ENCODE measurements around the gene OPRPN.

Gene OPRPN, protein sequence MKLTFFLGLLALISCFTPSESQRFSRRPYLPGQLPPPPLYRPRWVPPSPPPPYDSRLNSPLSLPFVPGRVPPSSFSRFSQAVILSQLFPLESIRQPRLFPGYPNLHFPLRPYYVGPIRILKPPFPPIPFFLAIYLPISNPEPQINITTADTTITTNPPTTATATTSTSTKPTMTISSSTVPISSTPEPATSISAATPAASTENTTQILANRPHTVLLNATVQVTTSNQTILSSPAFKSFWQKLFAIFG

DNA sequence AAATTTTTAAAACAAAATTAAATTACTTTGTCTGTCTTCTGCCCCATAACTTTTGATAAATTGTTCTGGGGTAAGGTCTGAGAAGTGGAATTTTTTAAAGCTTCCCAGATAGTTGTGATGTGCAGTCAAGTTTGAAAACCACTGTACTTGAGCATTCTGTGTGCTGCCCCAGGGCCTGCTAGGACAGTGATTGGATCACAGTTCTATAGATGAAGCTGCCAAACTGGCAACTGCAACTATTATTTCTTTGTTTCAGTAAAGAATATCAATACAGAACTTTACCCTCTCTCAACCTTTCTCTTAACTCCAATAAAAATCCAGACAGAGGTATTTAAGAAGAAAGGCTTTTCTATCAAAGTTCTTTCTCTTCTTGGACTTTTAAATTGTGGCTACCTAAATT is at the start of gene OPRPN:
TSS of gene OPRPN (plus strand) at position 361 of the 400 bp plus-strand sequence. CDS start 1,346 bp downstream, outside the sequence.
- no peak for DNase-seq (ENCODE audit: low spot score)

DNA sequence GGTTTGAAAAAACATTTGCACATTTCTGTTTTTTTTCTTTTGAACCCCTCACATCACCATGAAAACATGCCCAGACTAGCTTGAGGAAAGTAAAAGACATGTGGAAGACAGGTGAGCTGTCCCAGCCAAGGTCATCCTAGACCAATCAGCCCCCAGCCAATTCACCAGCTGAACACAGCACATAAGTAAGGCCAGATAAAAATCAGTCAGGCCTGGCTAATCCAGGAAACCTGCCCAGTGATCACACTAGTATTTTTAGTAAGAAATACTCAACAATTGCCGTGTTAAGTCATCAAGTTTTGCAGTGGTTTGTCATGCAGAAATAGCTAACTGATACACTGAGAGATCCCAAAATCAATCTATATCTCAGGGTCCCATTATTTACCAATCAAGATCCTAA is 41.6 kb upstream of the OPRPN start:
- DNase-seq (ENCODE audit: low spot score): peak; percentile 46

DNA sequence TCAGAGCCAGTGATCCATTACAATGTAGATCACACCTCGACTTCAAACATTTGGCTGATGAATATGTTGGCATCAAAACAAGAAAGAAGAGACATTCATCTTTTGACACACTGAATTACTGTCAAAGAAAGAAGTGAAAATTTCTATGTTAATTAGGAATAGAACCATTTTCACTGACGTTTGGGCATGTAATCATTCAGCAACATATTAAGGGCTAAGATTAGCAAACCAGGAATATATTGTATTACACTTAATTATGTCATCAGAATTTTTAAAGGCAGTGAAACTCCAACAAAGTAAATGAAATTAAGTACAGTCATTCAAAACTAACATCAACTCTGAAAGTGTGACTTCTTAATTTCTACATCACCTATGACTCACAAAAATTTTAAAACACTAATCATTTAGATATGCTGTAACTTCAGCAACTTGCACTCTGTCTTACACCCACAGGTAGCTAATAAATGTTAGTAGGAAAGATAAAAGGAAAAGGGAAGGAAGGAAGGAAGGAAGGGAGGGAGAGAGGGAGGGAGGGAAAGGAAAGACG is 38.6 kb upstream of the OPRPN start:
- DNase-seq (ENCODE audit: low spot score): peak; percentile 46

DNA sequence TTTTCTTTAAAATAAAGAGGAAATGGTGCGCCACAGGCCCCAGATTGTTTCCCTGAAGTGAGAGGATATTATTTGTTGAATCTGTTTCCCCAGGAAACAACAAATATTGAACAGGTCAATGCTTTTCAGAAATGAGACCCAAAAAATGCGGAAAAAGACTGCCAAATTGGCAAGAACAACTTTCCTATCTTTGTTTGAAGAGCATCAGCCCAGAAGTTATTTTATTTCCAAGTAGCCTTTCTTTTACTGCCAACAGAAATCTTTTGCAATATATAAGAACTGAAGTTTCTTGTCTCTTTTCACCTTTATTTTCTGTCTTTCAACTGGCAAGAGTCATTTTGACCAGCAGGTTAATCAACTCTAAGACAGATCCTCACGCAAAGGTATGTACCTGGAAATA is 37.3 kb upstream of the OPRPN start, which contains the start of gene SMR3A:
TSS of gene SMR3A (plus strand) at position 301 of the 400 bp plus-strand sequence. CDS start 1,356 bp downstream, outside the sequence.
- DNase-seq (ENCODE audit: low spot score): no peak

DNA sequence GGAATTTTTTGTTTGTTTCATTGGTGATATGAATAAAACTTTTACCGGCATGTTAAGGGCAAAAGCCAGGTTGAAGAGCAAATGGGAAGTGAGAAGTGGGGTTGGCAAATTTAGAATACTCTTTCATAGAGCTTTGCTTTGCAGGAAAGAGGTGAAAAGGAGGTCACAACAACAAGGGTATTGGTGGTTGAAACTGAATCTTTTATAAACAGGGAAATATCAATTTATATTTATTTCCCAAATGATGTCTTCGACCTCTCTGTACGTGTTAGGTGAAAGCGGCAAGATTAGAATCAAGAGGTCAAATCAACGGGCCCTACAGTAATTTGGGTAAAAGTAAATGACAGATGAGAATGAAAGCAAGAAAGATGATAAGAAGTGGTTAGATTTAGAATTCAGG is 33.7 kb upstream of the OPRPN start:
- DNase-seq (ENCODE audit: low spot score): no peak

DNA sequence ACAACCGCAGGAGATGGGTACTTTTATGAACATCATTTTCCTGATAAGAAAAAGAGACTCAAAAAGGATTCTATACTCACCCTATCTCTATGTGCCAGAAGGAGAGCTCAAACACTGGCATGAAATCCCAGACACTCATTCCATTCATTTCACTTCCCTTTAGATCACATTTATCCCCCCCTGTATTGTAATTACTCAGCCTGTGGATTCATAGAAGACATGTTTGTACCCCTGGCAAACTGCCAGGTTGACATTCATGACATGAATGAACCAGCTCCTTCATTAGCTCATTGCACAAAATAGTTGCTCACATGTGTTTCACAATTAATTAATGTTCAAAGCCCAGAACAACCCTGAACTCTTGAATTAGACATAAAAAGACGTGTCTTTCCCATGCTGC is 32.3 kb upstream of the OPRPN start:
- peak; percentile 47 for DNase-seq (ENCODE audit: low spot score)

DNA sequence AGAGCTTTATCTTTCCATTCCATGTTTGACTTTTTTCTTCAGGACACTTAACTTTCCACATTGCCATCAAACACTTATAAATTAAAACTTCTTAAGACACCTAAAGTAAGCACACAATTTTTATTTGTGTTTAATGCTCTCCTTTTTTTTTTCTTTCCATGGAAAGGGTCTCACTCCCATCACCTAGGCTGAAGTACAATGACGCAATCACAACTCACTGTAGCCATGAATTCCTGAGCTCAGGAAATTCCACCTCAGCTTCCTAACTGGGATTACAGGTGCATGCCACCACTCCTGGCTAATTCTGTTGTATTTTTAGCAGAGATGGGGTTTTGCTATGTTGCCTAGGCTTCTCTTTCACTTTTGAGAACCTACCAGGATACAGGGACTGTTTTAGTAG is 29.9 kb upstream of the OPRPN start:
- DNase-seq (ENCODE audit: low spot score): no peak

DNA sequence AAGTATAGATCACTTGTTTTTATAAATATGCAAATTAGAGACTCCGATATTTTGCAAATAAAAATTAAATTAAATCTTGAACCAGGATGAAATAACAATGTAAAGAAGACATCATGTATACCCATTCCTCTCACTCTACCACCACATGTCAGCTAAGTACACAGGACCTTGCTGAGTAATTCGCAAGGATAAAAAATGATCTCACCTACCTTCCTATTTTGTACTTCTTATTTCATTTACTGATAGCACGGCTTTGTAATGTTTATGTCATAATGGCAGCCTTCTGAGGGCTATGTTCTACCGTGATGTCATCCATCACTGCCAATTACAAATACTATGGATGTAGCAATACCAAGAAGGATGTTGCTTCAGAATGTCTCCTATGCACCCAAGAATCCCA is 25.8 kb upstream of the OPRPN start:
- no peak for DNase-seq (ENCODE audit: low spot score)

DNA sequence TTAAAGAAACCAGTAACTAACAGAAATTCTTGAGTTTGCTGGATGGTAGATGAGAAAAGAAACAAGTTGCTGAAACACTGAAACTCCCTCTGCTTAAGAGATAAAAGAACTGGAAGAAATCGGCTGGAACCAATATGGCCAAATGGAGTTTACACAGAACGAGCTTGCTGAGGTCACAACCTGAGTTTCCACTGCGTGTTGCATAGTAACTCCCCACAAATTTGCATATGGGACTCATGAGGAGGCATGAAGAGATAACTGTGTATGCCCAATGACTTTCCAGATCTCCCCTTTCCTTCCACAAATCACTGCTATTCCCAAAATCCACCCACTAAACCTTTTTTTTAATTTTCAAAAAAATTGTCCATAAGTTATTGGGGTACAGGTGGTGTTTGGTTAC is 25.0 kb upstream of the OPRPN start:
- no peak for DNase-seq (ENCODE audit: low spot score)

DNA sequence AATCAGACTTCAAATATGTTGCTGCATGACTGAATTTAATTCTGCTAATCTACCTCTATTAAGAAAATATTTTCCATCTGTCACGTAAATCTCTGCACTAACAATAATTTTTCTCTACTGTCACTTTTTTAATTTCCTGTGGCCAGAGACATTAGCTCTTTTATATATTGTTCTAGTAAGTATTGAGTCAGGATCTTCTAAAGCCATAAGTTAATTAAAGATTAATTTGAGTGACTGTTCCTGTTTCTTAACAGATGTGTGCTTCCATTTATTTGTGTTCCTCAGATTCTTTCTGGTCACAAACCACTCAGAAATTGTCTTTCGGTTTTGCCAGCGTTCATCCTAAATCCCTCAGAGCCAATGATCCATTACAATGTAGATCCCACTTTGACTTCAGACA is 17.2 kb upstream of the OPRPN start:
- no peak for DNase-seq (ENCODE audit: low spot score)

DNA sequence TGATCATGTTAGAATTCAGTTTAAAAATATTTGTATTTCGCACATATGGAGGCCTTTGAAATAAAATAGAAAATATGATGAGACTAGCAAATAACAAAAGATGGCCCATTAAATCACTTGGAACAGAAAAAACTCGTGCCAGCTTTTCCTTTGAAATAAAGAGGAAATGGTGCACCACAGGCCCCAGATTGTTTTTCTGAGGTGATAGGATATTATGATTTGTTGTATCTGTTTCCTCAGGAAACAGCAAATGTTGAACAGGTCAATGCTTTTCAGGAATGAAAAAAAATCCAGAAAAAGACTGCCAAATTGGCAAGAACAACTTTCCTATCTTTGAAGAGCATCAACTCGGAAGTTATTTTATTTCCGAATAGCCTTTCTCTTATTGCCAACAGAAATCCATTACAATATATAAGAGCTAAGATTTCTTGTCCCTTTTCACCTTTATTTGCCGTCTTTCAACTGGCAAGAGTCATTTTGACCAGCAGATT is 15.0 kb upstream of the OPRPN start, which contains the start of gene SMR3B:
TSS of gene SMR3B (plus strand) at position 441 of the 491 bp plus-strand sequence. CDS start 1,380 bp downstream, outside the sequence.
- no peak for DNase-seq (ENCODE audit: low spot score)

DNA sequence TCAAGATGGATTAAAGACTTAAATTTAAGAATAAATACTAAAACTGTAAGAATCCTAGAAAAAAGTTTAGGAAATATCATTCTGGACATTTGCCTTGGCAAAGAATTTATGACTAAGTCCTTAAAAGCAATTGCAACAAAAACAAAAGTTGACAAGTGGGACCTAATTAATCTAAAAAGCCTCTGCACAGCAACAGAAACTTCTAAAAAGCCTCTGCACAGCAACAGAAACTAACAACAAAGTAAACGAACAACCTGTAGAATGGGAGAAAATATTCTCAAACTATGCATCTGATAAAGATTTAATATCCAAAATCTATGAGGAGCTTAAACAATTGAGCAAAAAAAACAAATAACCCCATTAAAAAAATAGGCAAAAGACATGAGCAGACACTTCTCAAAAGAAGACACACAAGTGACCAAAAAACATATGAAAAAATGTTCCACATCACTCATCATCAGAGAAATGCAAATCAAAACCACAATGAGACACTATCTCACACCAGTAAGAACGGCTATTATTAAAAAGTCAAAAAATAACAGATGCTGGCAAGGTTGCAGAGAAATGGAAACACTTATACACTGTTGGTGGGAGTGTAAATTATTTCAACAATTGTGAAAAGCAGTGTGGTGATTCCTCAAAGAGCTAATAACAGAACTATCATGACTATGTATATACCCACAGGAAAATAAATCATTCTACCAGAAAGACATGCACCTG is 5.5 kb upstream of the OPRPN start:
- DNase-seq (ENCODE audit: low spot score): no peak

DNA sequence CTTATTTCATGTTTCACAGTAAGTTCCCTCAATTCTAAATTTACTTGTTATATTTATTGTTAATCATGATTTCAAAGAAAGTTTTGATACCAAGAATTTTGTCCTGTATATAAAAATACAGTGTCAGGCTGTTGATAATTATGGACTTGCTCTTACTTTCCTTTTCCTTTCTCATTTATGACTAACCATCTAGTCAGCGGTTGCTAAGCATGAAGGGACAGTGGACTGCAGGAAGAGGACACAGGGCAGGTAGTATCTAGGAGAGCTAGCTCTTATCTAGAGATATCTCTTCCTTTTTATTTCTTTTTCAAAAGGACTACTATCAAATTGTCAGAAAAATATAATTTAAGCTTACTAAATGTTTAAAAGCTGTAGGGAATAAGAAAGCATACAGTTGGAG is 1.6 kb downstream of the OPRPN start:
- peak; percentile 49 for DNase-seq (ENCODE audit: low spot score)

DNA sequence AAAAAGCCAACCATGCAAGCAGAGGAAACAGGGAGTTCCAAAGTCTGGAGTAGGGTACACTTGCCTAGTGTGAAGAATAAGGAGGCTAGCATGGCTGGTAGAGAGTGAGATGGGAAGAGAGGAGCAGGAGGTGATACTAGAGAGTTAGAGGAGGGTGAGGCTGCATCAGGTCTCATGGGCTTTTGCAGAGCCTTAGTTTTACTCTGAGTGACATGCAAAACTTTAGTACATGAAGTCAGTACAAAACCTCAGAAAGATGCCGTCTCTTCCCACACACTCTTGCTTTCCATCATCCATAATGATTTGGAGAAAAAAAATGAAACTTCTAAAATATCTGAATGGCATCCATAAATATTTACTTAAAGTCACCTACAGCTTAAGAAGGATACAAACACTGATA is 5.0 kb downstream of the OPRPN start:
- DNase-seq (ENCODE audit: low spot score): no peak

DNA sequence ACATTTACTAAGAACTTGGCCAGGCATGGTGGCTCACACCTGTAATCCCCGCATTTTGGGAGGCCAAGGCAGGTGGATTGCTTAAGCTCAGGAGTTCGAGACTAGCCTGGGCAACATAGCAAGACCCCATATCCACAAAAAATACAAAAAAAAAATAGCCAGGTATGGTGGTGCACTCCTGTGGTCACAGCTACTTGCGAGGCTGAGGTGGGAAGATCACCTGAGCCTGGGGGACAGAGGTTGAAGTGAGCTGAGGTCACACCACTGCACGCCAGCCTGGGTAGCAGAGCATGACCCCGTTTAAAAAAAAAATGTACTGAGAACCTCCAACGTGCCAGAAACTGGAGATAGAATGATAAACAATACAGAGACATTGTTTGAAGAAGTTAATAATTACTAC is 8.0 kb downstream of the OPRPN start:
- peak; percentile 12 for DNase-seq (ENCODE audit: low spot score)

DNA sequence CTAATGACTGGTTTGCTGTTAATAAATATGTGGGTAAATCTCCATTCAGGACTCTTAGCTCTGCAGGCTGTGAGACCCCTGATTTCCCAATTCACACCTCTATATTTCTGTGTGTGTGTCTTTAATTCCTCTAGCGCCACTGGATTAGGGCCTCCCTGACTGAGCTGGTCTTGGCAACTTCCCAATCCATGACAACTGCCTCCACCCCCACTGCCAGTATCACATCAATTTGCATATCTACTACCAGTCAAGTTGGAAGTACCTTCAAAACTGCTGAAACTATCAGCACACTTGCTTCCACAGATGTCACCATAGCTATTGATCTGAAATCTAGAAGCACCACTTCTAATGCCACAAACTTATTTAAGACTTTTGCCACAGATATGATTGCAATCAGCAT is 27.6 kb downstream of the OPRPN start:
- no peak for DNase-seq (ENCODE audit: low spot score)

DNA sequence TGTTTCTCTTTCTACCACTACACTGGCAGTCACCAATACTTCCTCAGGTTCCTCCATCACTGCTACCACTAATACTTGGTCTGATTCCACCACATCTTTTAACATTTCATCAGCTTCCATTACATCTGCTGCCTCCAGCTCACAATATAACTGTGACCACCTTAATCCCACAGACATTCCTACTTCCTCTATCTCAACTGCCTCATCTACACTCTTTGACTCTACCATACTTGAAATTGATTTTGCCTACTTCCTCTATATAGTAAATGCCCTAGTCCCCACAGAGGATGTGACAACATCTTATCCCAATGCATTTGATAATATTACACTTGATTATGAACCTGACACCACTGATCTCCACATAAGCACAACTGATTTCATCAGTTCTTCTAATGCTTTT is 29.0 kb downstream of the OPRPN start:
- no peak for DNase-seq (ENCODE audit: low spot score)

DNA sequence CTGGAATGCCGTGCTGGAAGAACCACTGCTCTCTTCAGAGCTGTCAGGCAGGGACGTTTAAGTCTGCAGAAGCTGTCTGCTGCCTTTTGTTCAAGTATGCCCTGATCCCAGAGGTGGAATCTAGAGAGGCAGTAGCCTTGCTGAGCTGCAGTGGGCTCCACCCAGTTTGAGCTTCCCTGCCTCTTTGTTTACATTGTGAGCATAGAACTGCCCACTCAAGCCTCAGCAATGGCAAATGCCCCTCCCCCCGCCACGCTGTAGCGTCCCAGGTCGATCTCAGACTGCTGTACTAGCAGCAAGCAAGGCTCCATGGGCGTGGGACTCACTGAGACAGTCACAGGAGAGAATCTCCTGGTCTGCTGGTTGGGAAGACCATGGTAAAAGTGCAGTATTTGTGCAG is 39.5 kb downstream of the OPRPN start:
- DNase-seq (ENCODE audit: low spot score): no peak

DNA sequence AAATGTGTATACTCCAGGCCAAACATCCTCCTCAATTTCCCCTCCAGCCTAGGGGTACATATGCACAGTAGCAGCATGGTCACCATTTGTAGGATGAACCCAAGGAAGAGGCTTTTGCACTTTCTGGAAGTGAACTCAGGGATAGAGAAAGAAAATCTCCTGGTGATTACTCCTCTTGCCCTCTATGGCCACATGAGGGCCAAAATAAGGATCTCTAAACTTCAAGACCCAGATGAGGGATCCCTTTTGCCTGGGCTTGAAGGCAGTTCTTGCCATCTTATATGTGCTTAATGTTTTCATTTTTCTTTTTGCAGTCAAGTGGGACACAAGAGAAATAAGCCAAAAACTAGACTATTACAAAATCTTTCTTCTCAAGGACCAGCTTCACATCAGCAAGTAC is 44.7 kb downstream of the OPRPN start:
- no peak for DNase-seq (ENCODE audit: low spot score)

DNA sequence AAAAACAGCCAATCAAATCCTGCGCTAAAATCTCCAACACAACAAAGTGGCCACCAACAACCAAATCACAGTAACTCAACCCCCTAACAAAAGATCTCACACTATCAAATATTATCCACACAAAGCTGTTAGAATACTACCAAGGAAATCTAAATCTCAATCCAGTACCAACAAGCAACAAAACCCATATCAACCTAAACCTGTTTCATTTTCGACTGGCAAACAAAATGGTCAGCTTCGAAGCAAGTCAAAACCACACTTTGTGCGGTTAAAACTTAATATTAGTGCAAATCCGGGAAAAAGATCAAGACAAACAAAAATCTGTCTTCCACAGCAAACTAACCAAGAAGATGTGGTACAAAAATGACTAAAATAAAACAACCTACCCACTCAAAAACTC is 45.6 kb downstream of the OPRPN start:
- no peak for DNase-seq (ENCODE audit: low spot score)

DNA sequence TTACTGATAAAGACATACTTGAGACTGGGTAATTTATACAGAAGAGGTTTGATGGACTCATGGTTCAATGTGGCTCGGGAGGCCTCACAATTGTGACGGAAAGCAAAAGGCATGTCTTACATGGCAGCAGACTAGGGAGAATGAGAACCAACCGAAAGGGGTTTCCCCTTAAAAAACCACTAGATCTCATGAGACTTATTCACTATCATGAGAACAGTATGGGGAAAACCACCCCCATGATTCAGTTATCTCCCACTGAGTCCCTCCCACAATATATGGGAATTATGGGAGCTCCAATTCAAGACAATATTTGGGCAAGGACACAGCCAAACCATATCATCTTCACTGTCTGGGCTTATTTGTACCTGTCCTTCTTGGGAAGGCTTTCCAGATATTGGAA is 51.5 kb downstream of the OPRPN start:
- no peak for DNase-seq (ENCODE audit: low spot score)

DNA sequence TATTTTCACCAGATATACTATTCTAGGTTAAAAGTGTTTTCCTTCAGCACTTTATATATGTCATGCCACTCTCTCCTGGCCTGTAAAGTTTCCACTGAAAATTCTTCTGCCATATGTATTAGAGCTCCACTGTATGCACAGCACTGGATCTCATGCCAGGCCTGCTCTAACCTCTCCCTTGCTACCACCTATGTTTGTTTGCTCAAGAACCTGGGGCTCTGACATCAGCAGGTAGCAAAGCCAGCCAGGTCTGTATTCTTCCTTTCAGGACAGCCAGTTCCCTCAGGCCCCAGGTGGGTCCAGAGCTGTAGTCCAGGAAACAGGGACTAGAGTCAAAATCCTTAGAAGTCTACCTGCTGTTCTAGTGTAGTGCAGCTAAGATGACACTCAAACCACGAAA is 55.2 kb downstream of the OPRPN start:
- DNase-seq (ENCODE audit: low spot score): no peak

All from kidney tubule cell (primary cell).